ENCODE results near the gene TMEM125.

DNA sequence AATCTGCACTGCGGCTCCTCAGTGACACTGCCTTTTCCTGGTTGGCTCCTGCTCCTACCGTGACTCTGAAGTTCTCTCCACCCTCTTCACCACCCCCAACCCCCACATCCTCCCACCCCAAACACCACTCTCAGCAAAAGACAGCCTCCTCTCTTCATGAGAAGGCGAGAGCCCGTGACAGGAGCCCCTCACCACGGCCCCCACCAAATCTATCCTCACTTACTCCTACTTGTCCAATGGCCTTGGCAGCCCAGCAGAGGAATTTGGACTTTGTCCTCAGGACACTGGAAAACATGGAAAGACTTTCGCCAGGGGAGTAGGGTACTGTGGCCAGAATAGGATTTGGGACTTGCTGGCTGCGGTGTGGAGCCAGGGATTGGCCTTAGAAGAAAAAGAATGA, 6.9 kb downstream of the TMEM125 start:
- TF ChIP-seq, protein P1, sequence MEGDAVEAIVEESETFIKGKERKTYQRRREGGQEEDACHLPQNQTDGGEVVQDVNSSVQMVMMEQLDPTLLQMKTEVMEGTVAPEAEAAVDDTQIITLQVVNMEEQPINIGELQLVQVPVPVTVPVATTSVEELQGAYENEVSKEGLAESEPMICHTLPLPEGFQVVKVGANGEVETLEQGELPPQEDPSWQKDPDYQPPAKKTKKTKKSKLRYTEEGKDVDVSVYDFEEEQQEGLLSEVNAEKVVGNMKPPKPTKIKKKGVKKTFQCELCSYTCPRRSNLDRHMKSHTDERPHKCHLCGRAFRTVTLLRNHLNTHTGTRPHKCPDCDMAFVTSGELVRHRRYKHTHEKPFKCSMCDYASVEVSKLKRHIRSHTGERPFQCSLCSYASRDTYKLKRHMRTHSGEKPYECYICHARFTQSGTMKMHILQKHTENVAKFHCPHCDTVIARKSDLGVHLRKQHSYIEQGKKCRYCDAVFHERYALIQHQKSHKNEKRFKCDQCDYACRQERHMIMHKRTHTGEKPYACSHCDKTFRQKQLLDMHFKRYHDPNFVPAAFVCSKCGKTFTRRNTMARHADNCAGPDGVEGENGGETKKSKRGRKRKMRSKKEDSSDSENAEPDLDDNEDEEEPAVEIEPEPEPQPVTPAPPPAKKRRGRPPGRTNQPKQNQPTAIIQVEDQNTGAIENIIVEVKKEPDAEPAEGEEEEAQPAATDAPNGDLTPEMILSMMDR (IDR thresholded peaks at IDR 0.05): no peak
- TF ChIP-seq POLR2AphosphoS5 (IDR thresholded peaks at IDR 0.05; ENCODE audit: low read depth, low read length): no peak
